Inflammatory macrophage (primary cell): ENCODE data around the gene FOXK2.
A peak's percentile ranks its signal among the peaks of the same experiment; 100 is the strongest.
"Not testable (repeated sequence)": the region's sequence is repeated elsewhere in the genome, so short reads cannot be mapped to it uniquely, and the experiment has no call there.

ENCODE experiments used
- DNase-seq, 2 donors: peaks; one replicate each; pipeline ENCODE4 v3.0.0-alpha.2; 2020 to 2022

FOXK2 gene

DNA sequence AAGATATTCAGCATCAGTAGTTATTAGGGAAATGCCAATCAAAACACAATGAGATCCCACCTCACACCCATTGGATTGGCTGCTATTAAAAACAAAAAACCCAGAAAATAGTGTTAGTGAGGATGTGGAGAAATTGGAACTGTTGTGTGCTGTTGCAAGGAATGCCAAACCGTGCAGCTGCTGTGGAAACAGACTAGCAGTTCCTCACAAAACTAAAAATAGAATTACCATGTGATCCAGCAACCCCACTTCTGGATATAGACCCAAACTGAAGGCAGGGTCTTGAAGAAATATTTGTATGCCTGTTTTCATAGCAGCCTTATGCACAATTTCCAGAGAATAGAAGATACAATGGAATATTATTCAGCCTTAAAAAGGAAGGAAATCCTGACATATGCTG lies 46.0 kb downstream of the FOXK2 start:
- peak; percentile 35 to 44 for DNase-seq

- no peak for DNase-seq
Observed at GRCh38 chr17:82566129-82566960, 46.8 kb downstream of the FOXK2 start.

GRCh38 chr17:82567286-82567685 lies 47.8 kb downstream of the FOXK2 start:
- DNase-seq: no peak

- DNase-seq: no peak
Observed at GRCh38 chr17:82568997-82569393, 49.5 kb downstream of the FOXK2 start.

GRCh38 chr17:82569621-82570020 lies 50.1 kb downstream of the FOXK2 start:
- no peak for DNase-seq

DNA sequence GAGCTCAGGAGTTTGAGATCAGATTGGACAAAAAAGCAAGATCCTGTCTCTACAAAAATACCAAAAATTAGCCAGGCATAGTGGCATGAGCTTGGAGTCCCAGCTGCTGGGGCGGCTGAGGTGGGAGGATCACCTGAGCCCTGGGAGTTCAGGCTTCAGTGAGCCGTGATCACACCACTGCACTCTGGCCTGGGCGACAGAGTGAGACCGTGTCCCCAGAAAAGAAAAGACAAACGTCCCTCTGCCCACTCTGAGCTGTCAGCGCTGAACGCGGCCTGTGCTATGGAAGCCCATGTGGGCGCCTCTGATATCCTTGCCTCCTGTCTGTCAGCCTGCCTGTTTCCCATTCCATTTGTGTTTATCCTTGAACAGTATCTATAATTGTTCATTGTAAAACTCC lies 50.7 kb downstream of the FOXK2 start:
- DNase-seq: no peak

GRCh38 chr17:82571855-82572254 lies 52.3 kb downstream of the FOXK2 start:
- no peak for DNase-seq

DNA sequence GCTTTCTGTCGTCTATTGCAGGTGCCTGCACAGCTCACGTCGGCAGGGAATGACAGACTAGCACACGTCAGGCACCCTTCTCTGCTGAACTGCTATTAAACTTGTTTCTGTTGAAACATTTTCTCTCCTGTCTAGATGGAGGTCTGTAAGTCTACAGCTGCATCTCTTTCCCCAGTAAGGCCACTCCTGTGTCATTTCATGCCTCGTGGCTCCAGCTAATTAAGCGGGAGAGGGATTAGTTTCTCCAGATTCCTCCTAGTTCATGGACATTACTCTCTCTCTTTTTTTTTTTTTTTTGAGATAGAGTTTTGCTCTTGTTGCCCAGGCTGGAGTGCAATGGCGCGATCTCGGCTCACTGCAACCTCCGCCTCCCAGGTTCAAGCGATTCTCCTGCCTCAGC lies 54.5 kb downstream of the FOXK2 start:
- no peak for DNase-seq

DNA sequence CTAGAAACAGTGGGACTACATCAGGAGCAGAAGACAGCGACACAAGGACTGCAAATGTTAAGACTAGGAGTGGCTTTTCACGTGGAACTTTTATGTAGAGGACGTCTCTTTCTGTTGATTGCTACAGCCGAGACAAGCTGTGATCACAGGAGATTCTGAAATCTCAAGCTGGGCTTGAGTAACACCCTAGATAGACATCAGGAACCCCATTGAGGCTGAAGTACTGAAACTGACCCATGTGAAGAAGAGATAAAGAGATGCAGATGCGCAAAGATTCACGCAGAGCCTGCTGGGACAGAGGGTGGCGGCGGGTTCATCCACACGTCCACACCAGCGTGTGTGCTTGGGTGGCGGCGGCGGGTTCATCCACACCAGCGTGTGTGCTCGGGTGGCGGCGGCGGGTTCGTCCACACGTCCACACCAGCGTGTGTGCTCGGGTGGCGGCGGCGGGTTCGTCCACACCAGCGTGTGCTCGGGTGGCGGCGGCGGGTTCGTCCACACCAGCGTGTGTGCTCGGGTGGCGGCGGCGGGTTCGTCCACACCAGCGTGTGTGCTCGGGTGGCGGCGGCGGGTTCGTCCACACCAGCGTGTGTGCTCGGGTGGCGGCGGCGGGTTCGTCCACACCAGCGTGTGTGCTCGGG lies 56.2 kb downstream of the FOXK2 start:
- not testable (repeated sequence) for DNase-seq

- DNase-seq: no peak
Observed at GRCh38 chr17:82577300-82577699, 57.8 kb downstream of the FOXK2 start.

DNA sequence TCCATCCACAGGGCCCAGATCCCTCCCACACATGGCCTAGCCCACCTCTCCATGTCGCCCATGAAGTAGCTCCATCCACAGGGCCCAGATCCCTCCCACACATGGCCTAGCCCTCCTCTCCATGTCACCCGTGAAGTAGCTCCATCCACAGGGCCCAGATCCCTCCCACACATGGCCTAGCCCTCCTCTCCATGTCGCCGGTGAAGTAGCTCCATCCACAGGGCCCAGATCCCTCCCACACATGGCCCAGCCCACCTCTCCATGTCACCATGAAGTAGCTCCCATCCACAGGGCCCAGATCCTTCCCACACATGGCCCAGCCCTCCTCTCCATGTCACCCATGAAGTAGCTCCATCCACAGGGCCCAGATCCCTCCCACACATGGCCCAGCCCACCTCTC lies 60.4 kb downstream of the FOXK2 start:
- peak in 1 of 2 donors; percentile 28 for DNase-seq

GRCh38 chr17:82582213-82582612 lies 62.7 kb downstream of the FOXK2 start:
- peak; percentile 40 to 64 for DNase-seq

GRCh38 chr17:82582709-82583108 lies 63.2 kb downstream of the FOXK2 start:
- no peak for DNase-seq

- DNase-seq: peak; percentile 89 to 95
Observed at GRCh38 chr17:82583720-82584234, 64.2 kb downstream of the FOXK2 start.

DNA sequence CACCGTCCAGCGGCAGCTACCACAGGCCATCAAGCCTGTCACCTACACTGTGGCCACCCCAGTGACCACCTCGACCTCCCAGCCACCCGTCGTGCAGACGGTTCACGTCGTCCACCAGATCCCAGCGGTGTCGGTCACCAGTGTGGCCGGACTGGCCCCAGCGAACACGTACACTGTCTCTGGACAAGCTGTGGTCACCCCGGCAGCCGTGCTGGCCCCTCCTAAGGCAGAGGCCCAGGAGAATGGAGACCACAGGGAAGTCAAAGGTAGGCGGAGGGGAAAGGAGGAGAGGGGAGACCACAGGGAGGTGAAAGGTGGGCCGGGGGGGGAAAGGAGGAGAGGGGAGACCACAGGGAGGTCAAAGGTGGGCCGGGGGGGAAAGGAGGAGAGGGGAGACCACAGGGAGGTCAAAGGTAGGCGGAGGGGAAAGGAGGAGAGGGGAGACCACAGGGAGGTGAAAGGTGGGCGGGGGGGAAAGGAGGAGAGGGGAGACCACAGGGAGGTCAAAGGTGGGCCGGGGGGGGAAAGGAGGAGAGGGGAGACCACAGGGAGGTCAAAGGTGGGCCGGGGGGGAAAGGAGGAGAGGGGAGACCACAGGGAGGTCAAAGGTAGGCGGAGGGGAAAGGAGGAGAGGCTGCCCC lies 66.5 kb downstream of the FOXK2 start:
- DNase-seq: not testable (repeated sequence)

GRCh38 chr17:82586576-82587233 lies 67.2 kb downstream of the FOXK2 start:
- no peak for DNase-seq

GRCh38 chr17:82587234-82588086 lies 67.9 kb downstream of the FOXK2 start:
- DNase-seq: peak; percentile 80 to 87

- DNase-seq: no peak
Observed at GRCh38 chr17:82588266-82589175, 69.0 kb downstream of the FOXK2 start.

DNA sequence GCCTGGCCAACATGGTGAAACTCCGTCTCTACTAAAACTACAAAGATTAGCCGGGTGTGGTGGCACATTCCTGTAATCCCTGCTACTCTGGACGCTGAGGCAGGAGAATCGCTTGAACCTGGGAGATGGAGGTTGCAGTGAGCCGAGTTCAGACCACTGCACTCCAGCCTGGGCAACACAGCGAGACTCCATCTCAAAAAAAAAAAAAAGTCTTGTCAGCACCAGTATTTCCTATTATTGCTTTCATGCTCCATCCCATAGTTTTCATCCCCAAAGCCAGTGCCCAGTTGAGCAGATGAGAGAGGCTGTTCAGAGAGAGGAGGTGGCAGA lies 70.3 kb downstream of the FOXK2 start:
- no peak for DNase-seq

DNA sequence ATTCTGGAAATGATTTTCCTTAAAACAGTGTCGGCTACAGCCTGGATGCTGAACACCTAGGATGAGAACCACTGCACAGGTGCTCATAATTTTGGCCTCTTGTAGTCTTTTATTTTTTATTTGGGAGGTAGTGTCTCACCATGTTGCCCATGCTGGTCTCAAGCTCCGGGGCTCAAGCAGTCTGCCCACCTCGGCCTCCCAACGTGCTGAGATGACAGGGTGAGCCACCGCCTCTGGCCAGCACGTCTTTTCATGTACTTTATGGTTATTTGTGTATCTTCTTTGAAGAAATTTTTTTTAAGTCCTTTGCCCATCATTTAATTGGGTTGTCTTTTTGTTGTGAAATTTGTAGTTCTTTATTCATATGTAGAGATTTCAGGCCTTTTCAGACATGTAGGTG lies 70.7 kb downstream of the FOXK2 start:
- no peak for DNase-seq
